HG03354 (cell line): ENCODE results near the gene LCN10.
"Not testable (repeated sequence)": the region's sequence is repeated elsewhere in the genome, so short reads cannot be mapped to it uniquely, and the experiment has no call there.

Experiments
- ATAC-seq: cut with Tn5 transposase; IDR thresholded peaks from one replicate; pipeline ENCODE4 v1.9.1; 2021; ENCODE audit warnings: mild to moderate bottlenecking; ENCODE audit not compliant: unreplicated experiment, poor library complexity, severe bottlenecking

LCN10 gene

GRCh38 chr9:136774416-136775045, 31.8 kb upstream of the LCN10 start:
- ATAC-seq, result no peak

GRCh38 chr9:136773386-136774044, 30.8 kb upstream of the LCN10 start:
- ATAC-seq, result no peak

GRCh38 chr9:136771907-136772415, 29.2 kb upstream of the LCN10 start:
- no peak for ATAC-seq

DNA sequence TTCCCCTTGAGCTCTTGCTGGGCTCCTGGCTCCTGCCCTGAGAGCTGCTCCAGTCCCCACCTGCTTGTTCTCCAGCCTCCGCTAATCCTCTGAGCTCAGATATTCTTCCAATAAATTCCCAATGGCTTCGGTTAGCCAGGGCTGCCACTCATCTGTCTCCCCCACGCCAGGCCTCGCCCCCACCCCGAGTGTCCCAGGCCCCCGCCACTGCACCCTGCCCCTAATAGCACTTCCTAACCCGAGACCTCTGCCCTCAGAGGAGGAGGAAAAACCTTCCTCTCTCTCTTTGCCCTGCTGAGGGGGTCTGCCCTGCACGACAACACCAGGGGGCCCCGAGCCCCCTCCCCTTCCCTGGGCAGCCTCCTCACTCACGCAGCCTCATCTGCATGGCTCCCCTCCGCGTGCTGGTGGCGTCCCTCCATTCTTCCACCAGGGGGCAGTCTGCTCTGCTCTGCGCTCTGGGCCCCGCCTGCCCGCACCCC, 27.0 kb upstream of the LCN10 start:
- no peak for ATAC-seq

DNA sequence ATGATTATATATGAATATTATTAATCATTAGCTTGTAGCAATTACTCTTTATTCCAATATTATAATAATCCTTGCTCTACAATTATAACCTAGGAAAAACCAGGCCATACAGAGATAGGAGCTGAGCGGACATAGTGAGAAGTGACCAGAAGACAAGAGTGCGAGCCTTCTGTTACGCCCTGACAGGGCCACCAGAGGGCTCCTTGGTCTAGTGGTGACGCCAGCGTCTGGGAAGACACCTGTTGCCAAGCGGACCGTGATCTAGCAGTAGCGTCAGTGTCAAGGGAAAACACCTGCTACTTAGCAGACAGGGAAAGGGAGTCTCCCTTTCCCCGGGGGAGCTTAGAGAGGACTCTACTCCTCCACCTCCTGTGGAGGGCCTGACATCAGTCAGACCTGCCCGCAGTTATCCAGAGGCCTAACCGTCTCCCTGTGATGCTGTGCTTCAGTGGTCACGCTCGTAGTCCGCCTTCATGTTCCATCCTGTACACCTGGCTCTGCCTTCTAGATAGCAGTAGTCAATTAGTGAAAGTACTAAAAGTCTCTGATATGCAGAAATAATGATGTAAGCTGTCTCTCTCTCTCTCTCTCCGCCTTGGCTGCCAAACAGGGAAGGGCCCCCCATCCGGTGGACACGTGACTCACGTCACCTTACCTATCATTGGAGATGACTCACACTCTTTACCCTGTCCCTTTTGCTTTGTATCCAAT, 23.8 kb upstream of the LCN10 start:
- ATAC-seq, result not testable (repeated sequence)

- ATAC-seq, result not testable (repeated sequence)
Observed at GRCh38 chr9:136765745-136766409, 23.1 kb upstream of the LCN10 start.

GRCh38 chr9:136765041-136765440, 22.3 kb upstream of the LCN10 start:
- ATAC-seq, result no peak

GRCh38 chr9:136764301-136764891, 21.7 kb upstream of the LCN10 start, which contains the start of gene LCN15:
LCN15 (minus strand) TSS chr9:136764518; CDS start chr9:136764488, 30 bp downstream.
- ATAC-seq, result no peak

- ATAC-seq, result no peak
Observed at GRCh38 chr9:136763649-136764035, 20.9 kb upstream of the LCN10 start.

DNA sequence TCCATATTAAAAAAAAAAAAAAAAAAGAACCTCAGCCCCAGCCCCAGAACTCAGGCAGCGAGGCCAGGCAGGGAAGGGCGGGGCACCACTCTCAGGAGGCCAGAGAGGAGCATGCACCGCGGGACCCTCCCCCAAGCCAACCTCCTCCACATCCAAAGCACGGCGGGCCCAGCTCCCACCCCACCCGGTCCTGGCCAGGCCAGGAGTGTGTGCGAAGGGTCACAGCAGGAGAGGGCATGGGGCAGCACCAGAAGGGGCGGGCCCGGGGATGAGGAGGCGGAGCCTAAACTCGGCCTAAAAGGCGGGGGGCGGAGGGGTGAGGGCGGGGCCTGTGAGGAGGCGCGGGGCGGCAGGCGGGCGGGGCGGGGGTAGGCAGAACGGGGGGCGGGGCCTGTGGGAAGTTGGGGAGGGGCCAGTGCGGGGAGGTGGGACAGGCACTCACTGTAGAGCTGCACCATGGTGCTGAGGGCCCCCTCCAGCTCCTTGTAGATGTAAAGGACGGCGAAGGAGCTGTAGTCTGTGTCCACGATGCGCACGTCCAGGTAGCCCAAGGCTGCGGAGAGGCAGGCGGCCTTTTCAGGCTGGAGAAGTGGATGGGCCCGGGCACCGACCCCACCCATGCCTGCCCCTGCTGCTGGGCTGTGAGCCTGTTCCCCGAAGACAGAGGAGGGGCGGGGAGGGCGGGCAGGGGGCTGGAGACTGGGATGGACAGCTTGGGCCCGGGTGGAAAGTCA, 20.3 kb upstream of the LCN10 start:
- no peak for ATAC-seq

- no peak for ATAC-seq
Observed at GRCh38 chr9:136762221-136762691, 19.5 kb upstream of the LCN10 start.

- ATAC-seq, result no peak
Observed at GRCh38 chr9:136761545-136761981, 18.8 kb upstream of the LCN10 start.

DNA sequence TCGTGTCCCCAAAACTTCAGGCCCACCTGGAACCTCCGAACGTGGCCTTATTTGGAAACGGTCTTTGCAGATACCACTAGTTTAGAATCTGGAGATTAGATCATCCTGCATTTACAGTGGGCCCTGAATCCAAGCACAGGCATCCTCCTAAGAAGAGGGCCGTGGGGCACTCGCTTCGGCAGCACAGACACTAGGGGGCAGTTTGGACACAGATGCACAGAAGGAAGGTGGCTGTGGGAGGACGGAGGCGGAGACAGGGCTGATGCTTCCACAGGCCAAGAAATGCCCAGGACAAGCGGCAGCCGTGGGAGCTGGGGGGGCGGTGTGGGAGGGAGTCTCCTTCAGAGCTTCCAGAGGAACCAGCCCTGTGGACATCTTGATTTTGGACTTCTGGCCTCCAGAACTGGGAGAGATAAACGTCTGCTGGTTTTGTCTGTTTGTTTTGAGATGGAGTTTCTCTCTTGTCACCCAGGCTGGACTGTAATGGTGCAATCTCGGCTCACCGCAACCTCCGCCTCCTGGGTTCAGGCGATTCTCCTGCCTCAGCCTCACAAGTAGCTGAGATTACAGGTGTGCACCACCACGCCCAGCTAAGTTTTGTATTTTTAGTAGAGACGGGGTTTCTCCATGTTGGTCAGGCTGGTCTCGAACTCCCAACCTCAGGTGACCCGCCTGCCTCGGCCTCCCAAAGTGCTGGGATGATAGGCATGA, 18.2 kb upstream of the LCN10 start:
- ATAC-seq, result not testable (repeated sequence)

DNA sequence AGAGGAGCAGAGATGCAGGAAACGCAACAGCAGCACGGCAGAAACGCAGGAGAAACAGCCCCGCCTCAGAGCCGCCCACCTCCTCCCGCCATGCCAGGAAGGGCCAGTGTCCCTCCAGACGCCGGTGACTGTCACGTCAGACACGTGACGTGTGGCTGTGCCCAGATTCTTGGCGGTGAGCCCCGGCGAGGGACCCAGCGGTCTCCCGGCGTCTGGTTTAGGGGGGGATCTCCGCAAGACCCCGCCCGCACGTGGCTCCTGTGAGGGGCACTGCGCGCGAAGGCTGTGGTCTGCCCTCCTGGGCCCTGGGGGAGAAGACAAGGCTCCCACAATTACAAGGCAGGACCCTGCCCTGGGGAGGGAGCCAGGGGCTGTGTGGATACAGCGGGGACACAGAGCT, 17.7 kb upstream of the LCN10 start:
- ATAC-seq, result no peak

- no peak for ATAC-seq
Observed at GRCh38 chr9:136759436-136760325, 16.9 kb upstream of the LCN10 start.

DNA sequence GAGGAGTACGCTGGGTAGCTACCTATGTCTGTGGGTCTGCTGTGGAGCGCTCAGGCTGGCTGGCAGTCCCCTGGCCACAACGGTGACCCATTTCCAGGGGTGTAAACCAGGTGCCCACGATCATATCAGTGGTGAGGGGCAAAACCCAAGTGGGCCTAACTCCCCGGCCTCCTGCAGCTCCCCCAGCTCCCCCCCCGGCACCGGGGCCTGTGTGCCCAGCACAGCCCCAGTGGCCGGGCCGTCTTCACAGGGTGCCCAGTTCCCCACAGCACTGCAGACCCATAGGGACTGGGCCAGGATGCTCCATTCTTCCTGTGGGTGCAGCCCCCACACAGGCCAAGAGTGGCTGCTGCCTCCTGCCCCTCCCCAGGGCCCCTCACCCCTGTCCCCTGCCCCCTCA, 16.3 kb upstream of the LCN10 start:
- ATAC-seq, result no peak

- ATAC-seq, result no peak
Observed at GRCh38 chr9:136757751-136758140, 15.0 kb upstream of the LCN10 start.
